ENCODE measurements around the gene SYTL5. TPM values are rescaled to one million over a fixed set of nuclear protein-coding genes. Genes with fewer than 3 reads are reported as not detected.

Gene SYTL5
- total RNA-seq, 4 donors from 2014 or later = not detected

GRCh38 chrX:38117485-38117884, 111.1 kb downstream of the SYTL5 start:
- no peaks in the 10 kb centered on the region for H3K9me3 ChIP-seq
- TF ChIP-seq POLR2A (IDR thresholded peaks at IDR 0.05; ENCODE audit: low read depth) (no peak), EP300 (IDR thresholded peaks at IDR 0.05) (no peak), POLR2AphosphoS5 (IDR thresholded peaks at IDR 0.05) (no peak), CTCF (IDR thresholded peaks at IDR 0.05) (no peak)
- H3K4me3 ChIP-seq = no peak overlapping the region
- H3K36me3 ChIP-seq = no peaks in the 10 kb centered on the region
- intact Hi-C loops (cut with DNase I) = no loop called here
- DNase-seq (ENCODE audit: extremely low spot score) = no peak
- no peaks in the 10 kb centered on the region for H3K27me3 ChIP-seq
- 64% methylated on average over 5 of the region's 7 CpGs for WGBS
- no peak overlapping the region for H3K27ac ChIP-seq (replicated peaks in 1 of 4)
- H3K4me1 ChIP-seq = no peaks in the 10 kb centered on the region

- no peaks in the 10 kb centered on the region for H3K27me3 ChIP-seq
- 67% methylated on average over 1 of the region's 1 CpG for WGBS
- no peak overlapping the region for H3K4me3 ChIP-seq
- no peak overlapping the region for H3K27ac ChIP-seq (replicated peaks in 1 of 4)
- H3K4me1 ChIP-seq = no peaks in the 10 kb centered on the region
- DNase-seq (ENCODE audit: extremely low spot score) = no peak
- no peaks in the 10 kb centered on the region for H3K9me3 ChIP-seq
- intact Hi-C loops (cut with DNase I) = no loop called here
- TF ChIP-seq EP300 (IDR thresholded peaks at IDR 0.05) (no peak), POLR2A (IDR thresholded peaks at IDR 0.05; ENCODE audit: low read depth) (no peak), POLR2AphosphoS5 (IDR thresholded peaks at IDR 0.05) (no peak), CTCF (IDR thresholded peaks at IDR 0.05) (no peak)
- H3K36me3 ChIP-seq = no peaks in the 10 kb centered on the region
Observed at GRCh38 chrX:38124000-38124399, 117.6 kb downstream of the SYTL5 start.

GRCh38 chrX:38126179-38126578, 119.8 kb downstream of the SYTL5 start:
- DNase-seq (ENCODE audit: extremely low spot score) = no peak
- H3K27ac ChIP-seq (replicated peaks in 1 of 4) = no peak overlapping the region
- no peak overlapping the region for H3K4me3 ChIP-seq
- H3K27me3 ChIP-seq = no peaks in the 10 kb centered on the region
- intact Hi-C loops (cut with DNase I) = no loop called here
- no peaks in the 10 kb centered on the region for H3K9me3 ChIP-seq
- TF ChIP-seq POLR2A (IDR thresholded peaks at IDR 0.05; ENCODE audit: low read depth) = no peak
- TF ChIP-seq POLR2AphosphoS5 (IDR thresholded peaks at IDR 0.05) = no peak
- TF ChIP-seq CTCF (IDR thresholded peaks at IDR 0.05) = no peak
- TF ChIP-seq EP300 (IDR thresholded peaks at IDR 0.05) = no peak
- 75% methylated on average over 3 of the region's 3 CpGs for WGBS
- H3K36me3 ChIP-seq = no peaks in the 10 kb centered on the region
- H3K4me1 ChIP-seq = no peaks in the 10 kb centered on the region

GRCh38 chrX:38127961-38128360, 121.6 kb downstream of the SYTL5 start:
- no peak overlapping the region for H3K4me3 ChIP-seq
- H3K36me3 ChIP-seq = no peaks in the 10 kb centered on the region
- intact Hi-C loops (cut with DNase I) = no loop called here
- TF ChIP-seq EP300 (IDR thresholded peaks at IDR 0.05) (no peak), CTCF (IDR thresholded peaks at IDR 0.05) (no peak), POLR2AphosphoS5 (IDR thresholded peaks at IDR 0.05) (no peak), POLR2A (IDR thresholded peaks at IDR 0.05; ENCODE audit: low read depth) (no peak)
- no peaks in the 10 kb centered on the region for H3K9me3 ChIP-seq
- no peak for DNase-seq (ENCODE audit: extremely low spot score)
- H3K27ac ChIP-seq (replicated peaks in 1 of 4) = no peak overlapping the region
- WGBS = 82% methylated on average over 1 of the region's 1 CpG
- H3K4me1 ChIP-seq = no peaks in the 10 kb centered on the region
- no peaks in the 10 kb centered on the region for H3K27me3 ChIP-seq

GRCh38 chrX:38129366-38129765, 123.0 kb downstream of the SYTL5 start:
- no peak overlapping the region for H3K4me3 ChIP-seq
- TF ChIP-seq POLR2A (IDR thresholded peaks at IDR 0.05; ENCODE audit: low read depth) = no peak
- no peak for TF ChIP-seq CTCF (IDR thresholded peaks at IDR 0.05)
- TF ChIP-seq POLR2AphosphoS5 (IDR thresholded peaks at IDR 0.05) = no peak
- H3K4me1 ChIP-seq = no peaks in the 10 kb centered on the region
- H3K36me3 ChIP-seq = no peaks in the 10 kb centered on the region
- intact Hi-C loops (cut with DNase I) = no loop called here
- H3K27me3 ChIP-seq = no peaks in the 10 kb centered on the region
- DNase-seq (ENCODE audit: extremely low spot score) = no peak
- no peaks in the 10 kb centered on the region for H3K9me3 ChIP-seq
- no peak overlapping the region for H3K27ac ChIP-seq (replicated peaks in 1 of 4)

Data from esophagus muscularis mucosa (tissue), 4 donors.